Caco-2 (cell line): Measurements from ENCODE around the gene SHISA8. TPM values are rescaled to one million over a fixed set of nuclear protein-coding genes. Genes with fewer than 3 reads are reported as not detected.
A peak's percentile ranks its signal among the peaks of the same experiment; 100 is the strongest.

Source experiments
- BruUV-seq: library from RNA; stranded (reverse); fragments of 400-500 nt; replicated peaks from 2 replicates; lab custom pipeline; 2021; lab: Mats Ljungman, UMichigan
- CTCF ChIA-PET: fragments of 300-600 bp; sonication (Branson Sonifier 250); formaldehyde crosslinking; loops from one replicate; lab custom pipeline; 2022; ENCODE audit warnings: antibody characterized with exemption; lab: Charles Lee
- POLR2A ChIA-PET: fragments of 300-600 bp; sonication (Branson Sonifier 250); formaldehyde crosslinking; loops from one replicate; lab custom pipeline; 2022; ENCODE audit warnings: antibody characterized with exemption; lab: Charles Lee
- DNase-seq, 2 experiments: peaks; one replicate each; pipeline versions ENCODE4 v3.0.0 to v3.0.0-alpha.2; 2020 to 2022
- H3K27me3 ChIP-seq: replicated peaks from 2 replicates; pipeline ENCODE4 v1.6.0; 2011; ENCODE audit warnings: low read length; ENCODE audit not compliant: control insufficient read depth, insufficient read depth
- H3K36me3 ChIP-seq: 2 replicates; pipeline ENCODE4 v1.5.1; 2011; ENCODE audit warnings: low read length; ENCODE audit not compliant: control insufficient read depth, insufficient read depth
- H3K4me1 ChIP-seq: fragments of 250-450 bp; sonication (Bioruptor Pico); 2 replicates; pipeline ENCODE4 v1.5.1; 2020; ENCODE audit warnings: mild to moderate bottlenecking
- H3K4me3 ChIP-seq: 2 replicates; pipeline ENCODE4 v1.5.1; 2011; ENCODE audit warnings: low read depth, mild to moderate bottlenecking, control low read depth, low read length
- H3K9me3 ChIP-seq: fragments of 250-450 bp; sonication (Bioruptor Pico); 2 replicates; pipeline ENCODE4 v1.5.1; 2020; ENCODE audit warnings: mild to moderate bottlenecking, moderate library complexity
- H3K27ac Mint-ChIP-seq: one replicate; pipeline ENCODE4 v1.8.0; 2022; ENCODE audit warnings: mixed read lengths; ENCODE audit not compliant: unreplicated experiment
- H3K27me3 Mint-ChIP-seq: one replicate; pipeline ENCODE4 v1.8.0; 2022; ENCODE audit warnings: mixed read lengths; ENCODE audit not compliant: insufficient read depth, unreplicated experiment
- H3K36me3 Mint-ChIP-seq: one replicate; pipeline ENCODE4 v1.8.0; 2022; ENCODE audit warnings: mild to moderate bottlenecking, mixed read lengths; ENCODE audit not compliant: insufficient read depth, unreplicated experiment
- H3K4me1 Mint-ChIP-seq: one replicate; pipeline ENCODE4 v1.8.0; 2022; ENCODE audit warnings: low read depth, mixed read lengths; ENCODE audit not compliant: unreplicated experiment
- H3K4me3 Mint-ChIP-seq: one replicate; pipeline ENCODE4 v1.8.0; 2022; ENCODE audit warnings: mild to moderate bottlenecking, moderate library complexity, mixed read lengths; ENCODE audit not compliant: unreplicated experiment
- H3K9me3 Mint-ChIP-seq: one replicate; pipeline ENCODE4 v1.8.0; 2022; ENCODE audit warnings: mixed read lengths; ENCODE audit not compliant: unreplicated experiment
- intact Hi-C: fragments of 100-400 bp; cut with micrococcal nuclease; formaldehyde crosslinking; loops from one replicate; pipeline ENCODE4 v1.10.0; 2022; ENCODE audit not compliant: unreplicated experiment
- total RNA-seq: library from RNA; stranded (reverse); gene quantifications from 2 replicates; pipeline ENCODE4 v1.2.3, GENCODE V29; 2022
- TF ChIP-seq, protein P1 (sequence below), 2 experiments: fragments of 200-600 bp in 1 of 2; IDR thresholded peaks; 1 replicate in 1 of 2; 2 replicates in 1 of 2; pipeline versions ENCODE4 v1.5.1 to v1.8.0; 2011 to 2022; ENCODE audit warnings: antibody characterized with exemption in 1 of 2, control low read depth in 1 of 2, inconsistent platforms in 1 of 2, low read depth in 1 of 2, low read length in 1 of 2, mild to moderate bottlenecking in 1 of 2, moderate library complexity in 1 of 2; ENCODE audit not compliant: insufficient read depth in 1 of 2, severe bottlenecking in 1 of 2, unreplicated experiment in 1 of 2

Gene SHISA8
- total RNA-seq, 1 experiment from 2014 or later = 1.4 TPM

DNA sequence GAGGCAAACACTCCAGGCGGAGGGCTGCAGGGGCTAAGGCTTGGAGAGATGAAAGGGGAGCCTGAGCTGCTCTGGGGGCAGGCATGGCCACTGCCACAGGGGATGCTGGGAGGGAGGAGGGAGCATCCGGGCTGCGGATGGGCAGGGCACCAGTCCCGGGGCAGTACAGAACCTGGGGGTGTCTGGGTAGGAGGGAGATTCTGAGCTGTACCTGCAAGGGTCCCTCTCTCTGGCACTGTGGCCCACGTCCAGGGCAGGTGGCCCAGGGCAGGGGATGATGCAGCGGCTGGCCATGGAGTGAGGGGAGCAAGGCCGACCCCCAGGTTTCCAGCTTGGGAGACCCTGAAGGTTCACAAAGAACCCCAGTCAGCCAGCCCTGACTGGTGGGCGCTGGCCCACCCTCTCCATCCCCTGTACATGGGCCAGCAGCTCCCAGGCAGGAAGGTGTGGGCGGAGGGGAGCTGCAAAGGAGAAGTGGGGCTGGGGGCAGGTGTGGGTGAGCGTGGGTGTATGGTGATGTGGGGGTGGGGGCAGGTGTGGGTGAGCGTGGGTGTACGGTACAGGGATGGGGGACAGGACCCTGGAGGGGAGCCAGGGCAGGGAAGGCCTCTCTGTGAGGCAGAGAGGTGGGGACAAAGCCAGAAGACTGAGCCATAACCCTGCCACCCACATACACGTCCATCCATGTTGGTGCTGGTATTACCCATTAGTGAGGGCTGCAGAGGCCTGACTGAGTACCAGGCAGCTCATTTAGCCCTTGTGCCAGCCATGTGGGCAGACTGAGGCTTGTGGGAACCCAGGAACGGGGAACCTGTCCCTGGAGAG, 13.9 kb upstream of the SHISA8 start:
- BruUV-seq = no TSS peak
- intact Hi-C loops = loop anchor here (1.0 kb wide), 1 partner anchor 17 kb away; no protein-coding TSS in a partner anchor
- no peaks in the 10 kb centered on the region for H3K9me3 ChIP-seq
- Mint-ChIP-seq H3K4me1 (no peaks in the 10 kb centered on the region), H3K27me3 (no peaks in the 10 kb centered on the region), H3K27ac (peak overlapping the region; percentile 42), H3K9me3 (no peaks in the 10 kb centered on the region), H3K4me3 (no peak overlapping the region), H3K36me3 (peaks cover 45% of the 10 kb centered on the region)
- CTCF ChIA-PET = interaction anchor here (1.1 kb wide), 1 partner anchor 232 kb away, joined by 3 read pairs; no protein-coding TSS in a partner anchor
- TF ChIP-seq, protein P1, sequence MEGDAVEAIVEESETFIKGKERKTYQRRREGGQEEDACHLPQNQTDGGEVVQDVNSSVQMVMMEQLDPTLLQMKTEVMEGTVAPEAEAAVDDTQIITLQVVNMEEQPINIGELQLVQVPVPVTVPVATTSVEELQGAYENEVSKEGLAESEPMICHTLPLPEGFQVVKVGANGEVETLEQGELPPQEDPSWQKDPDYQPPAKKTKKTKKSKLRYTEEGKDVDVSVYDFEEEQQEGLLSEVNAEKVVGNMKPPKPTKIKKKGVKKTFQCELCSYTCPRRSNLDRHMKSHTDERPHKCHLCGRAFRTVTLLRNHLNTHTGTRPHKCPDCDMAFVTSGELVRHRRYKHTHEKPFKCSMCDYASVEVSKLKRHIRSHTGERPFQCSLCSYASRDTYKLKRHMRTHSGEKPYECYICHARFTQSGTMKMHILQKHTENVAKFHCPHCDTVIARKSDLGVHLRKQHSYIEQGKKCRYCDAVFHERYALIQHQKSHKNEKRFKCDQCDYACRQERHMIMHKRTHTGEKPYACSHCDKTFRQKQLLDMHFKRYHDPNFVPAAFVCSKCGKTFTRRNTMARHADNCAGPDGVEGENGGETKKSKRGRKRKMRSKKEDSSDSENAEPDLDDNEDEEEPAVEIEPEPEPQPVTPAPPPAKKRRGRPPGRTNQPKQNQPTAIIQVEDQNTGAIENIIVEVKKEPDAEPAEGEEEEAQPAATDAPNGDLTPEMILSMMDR (IDR thresholded peaks at IDR 0.05; ENCODE audit: insufficient read depth in 1 of 2, low read depth in 1 of 2, low read length in 1 of 2, severe bottlenecking in 1 of 2, unreplicated experiment in 1 of 2) = no peak
- no peaks in the 10 kb centered on the region for H3K27me3 ChIP-seq
- POLR2A ChIA-PET = interaction anchor here (0.8 kb wide), 1 partner anchor 128 kb away, joined by 4 read pairs; the partner anchor contains the start of gene CCDC134
- H3K4me3 ChIP-seq = no peak overlapping the region
- DNase-seq = no peak
- no peaks in the 10 kb centered on the region for H3K4me1 ChIP-seq
- H3K36me3 ChIP-seq = no peaks in the 10 kb centered on the region

DNA sequence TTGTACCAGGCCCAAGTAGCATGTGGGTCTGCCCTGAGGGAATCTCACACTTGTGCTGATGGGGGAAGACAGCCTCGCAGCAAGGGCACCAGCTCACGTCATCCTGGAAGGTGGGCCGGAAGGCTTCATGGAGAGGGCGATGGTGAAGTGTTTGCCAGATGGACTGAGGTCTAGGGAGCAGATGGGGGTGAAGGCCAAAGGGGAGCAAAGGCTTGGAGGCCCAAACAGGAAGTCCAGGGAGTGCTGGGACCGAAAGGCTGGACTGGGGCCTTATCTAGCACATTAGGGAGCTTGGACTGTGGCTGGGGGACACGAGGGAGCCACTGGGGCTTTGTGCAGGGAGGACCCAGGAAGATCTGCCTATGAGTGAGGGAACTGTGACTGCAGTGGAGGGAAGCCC, 12.9 kb upstream of the SHISA8 start:
- no peak overlapping the region for H3K4me3 ChIP-seq
- Mint-ChIP-seq H3K4me3 (peak overlapping the region; percentile 61), H3K4me1 (no peaks in the 10 kb centered on the region), H3K36me3 (peaks cover 42% of the 10 kb centered on the region), H3K9me3 (no peaks in the 10 kb centered on the region), H3K27me3 (no peaks in the 10 kb centered on the region), H3K27ac (peak overlapping the region; percentile 42)
- intact Hi-C loops = loop anchor here (1.0 kb wide), 1 partner anchor 18 kb away; no protein-coding TSS in a partner anchor
- POLR2A ChIA-PET = interaction anchor here (0.8 kb wide), 1 partner anchor 127 kb away, joined by 4 read pairs; the partner anchor contains the start of gene CCDC134
- DNase-seq = no peak
- TF ChIP-seq, protein P1 (IDR thresholded peaks at IDR 0.05; ENCODE audit: insufficient read depth in 1 of 2, low read depth in 1 of 2, low read length in 1 of 2, severe bottlenecking in 1 of 2, unreplicated experiment in 1 of 2) = no peak
- H3K27me3 ChIP-seq = no peaks in the 10 kb centered on the region
- no TSS peak for BruUV-seq
- no peaks in the 10 kb centered on the region for H3K4me1 ChIP-seq
- no peaks in the 10 kb centered on the region for H3K9me3 ChIP-seq
- no peaks in the 10 kb centered on the region for H3K36me3 ChIP-seq
- CTCF ChIA-PET = interaction anchor here (1.1 kb wide), 1 partner anchor 231 kb away, joined by 3 read pairs; no protein-coding TSS in a partner anchor

DNA sequence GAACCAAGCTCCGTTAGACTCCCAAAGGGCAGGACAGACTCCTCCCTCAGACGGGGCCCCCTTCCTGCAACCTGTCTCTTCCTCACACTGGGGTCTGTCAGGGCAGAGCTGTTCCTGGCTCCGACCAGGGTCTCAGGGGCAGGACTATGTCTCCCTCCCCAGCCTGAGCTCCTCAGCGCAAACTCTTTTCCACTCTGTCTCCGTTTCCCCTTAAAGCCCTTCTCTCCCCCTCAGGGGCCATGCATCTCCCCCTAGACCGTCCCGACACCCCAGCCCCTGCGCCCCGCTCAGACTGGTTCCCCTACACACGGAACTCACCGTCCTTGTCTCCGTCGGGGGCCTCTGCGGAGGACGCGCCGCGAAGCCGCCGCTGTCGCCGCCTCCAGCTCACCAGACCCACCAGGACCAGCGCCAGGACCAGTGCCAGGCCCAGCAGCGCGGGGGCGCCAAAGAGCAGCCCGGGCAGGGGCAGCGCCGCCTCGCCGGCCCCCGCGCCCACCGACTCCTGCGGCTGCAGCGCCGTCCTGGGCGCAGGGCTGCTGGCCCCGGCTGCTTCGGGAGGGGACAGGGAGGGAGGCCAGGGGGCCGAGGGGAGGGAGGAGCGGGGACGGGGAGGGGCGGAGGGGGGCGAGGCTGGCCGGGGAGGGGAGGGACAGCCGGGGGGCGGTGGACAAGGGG, 11.0 kb upstream of the SHISA8 start:
- H3K27me3 Mint-ChIP-seq = no peaks in the 10 kb centered on the region
- H3K4me3 Mint-ChIP-seq = peak overlapping the region; percentile 77
- DNase-seq = peak; percentile 73 to 92

More for the DNA sequence above, 11.0 kb upstream of the SHISA8 start:
- Histone ChIP-seq H3K36me3 (no peaks in the 10 kb centered on the region), H3K9me3 (no peaks in the 10 kb centered on the region), H3K4me3 (peak overlapping the region; percentile 27), H3K4me1 (no peaks in the 10 kb centered on the region), H3K27me3 (no peaks in the 10 kb centered on the region)
- Mint-ChIP-seq H3K36me3 (peaks cover 26% of the 10 kb centered on the region), H3K9me3 (no peaks in the 10 kb centered on the region), H3K4me1 (no peaks in the 10 kb centered on the region), H3K27ac (no peak overlapping the region)
- ChIA-PET CTCF (interaction anchor here (0.5 to 1.8 kb wide), 21 partner anchors 9 to 739 kb away, joined by 3 to 20 read pairs (median 5); partner anchors contain the start of genes CCDC134, CENPM, NDUFA6 and SHISA8), POLR2A (interaction anchor here (0.6 to 1.3 kb wide), 4 partner anchors 14 to 97 kb away, joined by 3 to 15 read pairs (median 3); partner anchors contain the start of gene CENPM)
- BruUV-seq = no TSS peak
- TF ChIP-seq, protein P1 (IDR thresholded peaks at IDR 0.05; ENCODE audit: insufficient read depth in 1 of 2, low read depth in 1 of 2, low read length in 1 of 2, severe bottlenecking in 1 of 2, unreplicated experiment in 1 of 2) = peak; percentile 75 to 77
- intact Hi-C loops = no loop called here
